A549 (cell line): Measurements from ENCODE around the gene DEAF1.

Source experiments
- CHD2 ChIP-seq: fragments of 150-350 bp; IDR thresholded peaks from 2 replicates; pipeline ENCODE4 v1.6.1; 2014; ENCODE audit warnings: low read length; ENCODE audit not compliant: partially characterized antibody
- EP300 ChIP-seq, 2 experiments: fragments of >200 bp; sonication (Bioruptor Twin); formaldehyde crosslinking; IDR thresholded peaks; 2 replicates in 1 of 2; 3 replicates in 1 of 2; pipeline ENCODE4 v1.6.1; 2016 to 2017
- FOSL2 ChIP-seq, 2 experiments: fragments of 450-650 bp in 1 of 2; fragments of >200 bp in 1 of 2; sonication (Bioruptor Twin) in 1 of 2; formaldehyde crosslinking; IDR thresholded peaks; 2 replicates each; pipeline versions ENCODE4 v1.5.0 to v1.6.1; 2016 to 2020; ENCODE audit warnings: mild to moderate bottlenecking in 1 of 2, moderate library complexity in 1 of 2
- GATA3 ChIP-seq: IDR thresholded peaks from 2 replicates; pipeline ENCODE4 v1.6.1; 2012; ENCODE audit warnings: borderline replicate concordance
- HOXA7 ChIP-seq: fragments of 250-450 bp; sonication (Bioruptor Pico); IDR thresholded peaks from 2 replicates; pipeline ENCODE4 v1.5.0; 2020; ENCODE audit warnings: mild to moderate bottlenecking, moderate library complexity
- JUNB ChIP-seq: fragments of >200 bp; sonication (Bioruptor Twin); formaldehyde crosslinking; IDR thresholded peaks from 2 replicates; pipeline ENCODE4 v1.6.1; 2016
- POLR2A ChIP-seq: IDR thresholded peaks from 2 replicates; pipeline ENCODE4 v1.6.1; 2012; ENCODE audit warnings: mild to moderate bottlenecking, low read length
- RAD21 ChIP-seq, 2 experiments: fragments of >200 bp in 1 of 2; sonication (Bioruptor Twin) in 1 of 2; formaldehyde crosslinking in 1 of 2; IDR thresholded peaks in 1 of 2; conservative IDR thresholded peaks in 1 of 2; 2 replicates in 1 of 2; 3 replicates in 1 of 2; pipeline ENCODE4 v1.6.1; 2012 to 2018; ENCODE audit warnings: inconsistent platforms in 1 of 2
- TF ChIP-seq, protein P1 (sequence below): fragments of >200 bp; sonication (Bioruptor Twin); formaldehyde crosslinking; IDR thresholded peaks from 3 replicates; pipeline ENCODE4 v1.5.1; 2016
- TF ChIP-seq, protein P2 (sequence below): fragments of 200-600 bp; sonication (generic); IDR thresholded peaks from 2 replicates; pipeline ENCODE4 v1.6.1; 2016; ENCODE audit warnings: antibody characterized with exemption, mild to moderate bottlenecking, moderate library complexity
- TF ChIP-seq, protein P3 (sequence below): fragments of 250-450 bp; sonication (Bioruptor Pico); IDR thresholded peaks from 2 replicates; pipeline ENCODE4 v1.5.0; 2020; ENCODE audit warnings: low read depth, mild to moderate bottlenecking, moderate library complexity
- TF ChIP-seq, protein P4 (sequence below): fragments of 450-650 bp; IDR thresholded peaks from 2 replicates; pipeline ENCODE4 v1.6.1; 2014; ENCODE audit warnings: antibody characterized with exemption
- TF ChIP-seq, protein P5 (sequence below): IDR thresholded peaks from 2 replicates; pipeline ENCODE4 v1.6.1; 2012
- TF ChIP-seq, protein P6 (sequence below): fragments of 150-350 bp; IDR thresholded peaks from 2 replicates; pipeline ENCODE4 v1.6.1; 2014; ENCODE audit warnings: low read depth, mild to moderate bottlenecking, low read length

DNA sequence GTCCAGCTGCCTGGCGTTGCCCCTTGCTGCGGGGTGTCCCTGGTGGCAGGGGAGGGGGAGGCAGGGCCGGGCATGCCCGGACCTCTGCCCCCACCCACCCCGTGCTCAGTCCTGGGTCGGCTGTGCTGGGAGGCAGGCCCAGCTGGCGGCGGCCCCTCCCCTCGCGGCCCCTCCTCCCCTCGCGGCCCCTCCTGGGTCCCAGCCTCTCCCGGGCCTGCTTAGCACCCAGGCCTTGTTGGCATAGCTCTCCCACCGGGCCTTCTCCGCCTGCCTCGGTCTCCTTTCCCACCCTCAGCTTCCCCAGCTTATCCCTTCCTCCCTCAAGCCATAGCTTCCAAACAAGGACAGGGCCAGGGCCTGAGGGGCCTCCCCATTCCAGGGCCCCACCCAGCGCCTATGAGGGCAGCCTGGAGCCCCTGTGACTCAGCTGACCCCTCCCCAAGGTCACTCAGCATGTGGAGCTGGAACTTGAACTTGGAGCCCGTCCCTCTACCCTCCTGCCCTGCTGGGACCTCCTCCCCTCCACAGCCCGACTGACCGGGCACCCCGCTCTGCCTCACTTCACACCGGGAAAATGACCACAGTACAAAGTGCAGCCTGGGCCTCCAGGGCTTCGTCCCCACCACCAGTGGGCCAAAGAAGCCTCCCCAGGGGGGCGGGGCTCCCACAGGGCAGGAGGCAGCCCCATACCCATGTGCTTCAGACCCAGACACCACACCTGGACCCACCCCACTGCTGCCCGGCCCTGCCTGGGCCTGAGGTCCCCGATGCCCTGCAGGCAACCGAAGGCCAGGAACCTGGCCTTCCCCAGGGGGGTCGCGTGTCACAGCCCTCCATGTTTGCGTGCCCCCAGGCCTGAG lies 12.2 kb upstream of the DEAF1 start:
- TF ChIP-seq, protein P1, sequence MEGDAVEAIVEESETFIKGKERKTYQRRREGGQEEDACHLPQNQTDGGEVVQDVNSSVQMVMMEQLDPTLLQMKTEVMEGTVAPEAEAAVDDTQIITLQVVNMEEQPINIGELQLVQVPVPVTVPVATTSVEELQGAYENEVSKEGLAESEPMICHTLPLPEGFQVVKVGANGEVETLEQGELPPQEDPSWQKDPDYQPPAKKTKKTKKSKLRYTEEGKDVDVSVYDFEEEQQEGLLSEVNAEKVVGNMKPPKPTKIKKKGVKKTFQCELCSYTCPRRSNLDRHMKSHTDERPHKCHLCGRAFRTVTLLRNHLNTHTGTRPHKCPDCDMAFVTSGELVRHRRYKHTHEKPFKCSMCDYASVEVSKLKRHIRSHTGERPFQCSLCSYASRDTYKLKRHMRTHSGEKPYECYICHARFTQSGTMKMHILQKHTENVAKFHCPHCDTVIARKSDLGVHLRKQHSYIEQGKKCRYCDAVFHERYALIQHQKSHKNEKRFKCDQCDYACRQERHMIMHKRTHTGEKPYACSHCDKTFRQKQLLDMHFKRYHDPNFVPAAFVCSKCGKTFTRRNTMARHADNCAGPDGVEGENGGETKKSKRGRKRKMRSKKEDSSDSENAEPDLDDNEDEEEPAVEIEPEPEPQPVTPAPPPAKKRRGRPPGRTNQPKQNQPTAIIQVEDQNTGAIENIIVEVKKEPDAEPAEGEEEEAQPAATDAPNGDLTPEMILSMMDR: no peak
- TF ChIP-seq GATA3 (no peak), POLR2A (peak; percentile 56), HOXA7 (CRISPR knock-in tag) (no peak), CHD2 (no peak), FOSL2 (IDR thresholded peaks at IDR 0.05) (no peak), FOSL2 (CRISPR knock-in tag; IDR thresholded peaks at IDR 0.05) (peak; percentile 57), JUNB (no peak), EP300 (IDR thresholded peaks at IDR 0.05) (no peak), RAD21 (conservative IDR thresholded peaks at IDR 0.05 in 1 of 2, IDR thresholded peaks at IDR 0.05 in 1 of 2) (no peak)
- TF ChIP-seq, protein P2, sequence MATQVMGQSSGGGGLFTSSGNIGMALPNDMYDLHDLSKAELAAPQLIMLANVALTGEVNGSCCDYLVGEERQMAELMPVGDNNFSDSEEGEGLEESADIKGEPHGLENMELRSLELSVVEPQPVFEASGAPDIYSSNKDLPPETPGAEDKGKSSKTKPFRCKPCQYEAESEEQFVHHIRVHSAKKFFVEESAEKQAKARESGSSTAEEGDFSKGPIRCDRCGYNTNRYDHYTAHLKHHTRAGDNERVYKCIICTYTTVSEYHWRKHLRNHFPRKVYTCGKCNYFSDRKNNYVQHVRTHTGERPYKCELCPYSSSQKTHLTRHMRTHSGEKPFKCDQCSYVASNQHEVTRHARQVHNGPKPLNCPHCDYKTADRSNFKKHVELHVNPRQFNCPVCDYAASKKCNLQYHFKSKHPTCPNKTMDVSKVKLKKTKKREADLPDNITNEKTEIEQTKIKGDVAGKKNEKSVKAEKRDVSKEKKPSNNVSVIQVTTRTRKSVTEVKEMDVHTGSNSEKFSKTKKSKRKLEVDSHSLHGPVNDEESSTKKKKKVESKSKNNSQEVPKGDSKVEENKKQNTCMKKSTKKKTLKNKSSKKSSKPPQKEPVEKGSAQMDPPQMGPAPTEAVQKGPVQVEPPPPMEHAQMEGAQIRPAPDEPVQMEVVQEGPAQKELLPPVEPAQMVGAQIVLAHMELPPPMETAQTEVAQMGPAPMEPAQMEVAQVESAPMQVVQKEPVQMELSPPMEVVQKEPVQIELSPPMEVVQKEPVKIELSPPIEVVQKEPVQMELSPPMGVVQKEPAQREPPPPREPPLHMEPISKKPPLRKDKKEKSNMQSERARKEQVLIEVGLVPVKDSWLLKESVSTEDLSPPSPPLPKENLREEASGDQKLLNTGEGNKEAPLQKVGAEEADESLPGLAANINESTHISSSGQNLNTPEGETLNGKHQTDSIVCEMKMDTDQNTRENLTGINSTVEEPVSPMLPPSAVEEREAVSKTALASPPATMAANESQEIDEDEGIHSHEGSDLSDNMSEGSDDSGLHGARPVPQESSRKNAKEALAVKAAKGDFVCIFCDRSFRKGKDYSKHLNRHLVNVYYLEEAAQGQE: no peak
- TF ChIP-seq, protein P3, sequence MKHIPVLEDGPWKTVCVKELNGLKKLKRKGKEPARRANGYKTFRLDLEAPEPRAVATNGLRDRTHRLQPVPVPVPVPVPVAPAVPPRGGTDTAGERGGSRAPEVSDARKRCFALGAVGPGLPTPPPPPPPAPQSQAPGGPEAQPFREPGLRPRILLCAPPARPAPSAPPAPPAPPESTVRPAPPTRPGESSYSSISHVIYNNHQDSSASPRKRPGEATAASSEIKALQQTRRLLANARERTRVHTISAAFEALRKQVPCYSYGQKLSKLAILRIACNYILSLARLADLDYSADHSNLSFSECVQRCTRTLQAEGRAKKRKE: no peak
- TF ChIP-seq, protein P4, sequence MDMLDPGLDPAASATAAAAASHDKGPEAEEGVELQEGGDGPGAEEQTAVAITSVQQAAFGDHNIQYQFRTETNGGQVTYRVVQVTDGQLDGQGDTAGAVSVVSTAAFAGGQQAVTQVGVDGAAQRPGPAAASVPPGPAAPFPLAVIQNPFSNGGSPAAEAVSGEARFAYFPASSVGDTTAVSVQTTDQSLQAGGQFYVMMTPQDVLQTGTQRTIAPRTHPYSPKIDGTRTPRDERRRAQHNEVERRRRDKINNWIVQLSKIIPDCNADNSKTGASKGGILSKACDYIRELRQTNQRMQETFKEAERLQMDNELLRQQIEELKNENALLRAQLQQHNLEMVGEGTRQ: no peak
- TF ChIP-seq, protein P5, sequence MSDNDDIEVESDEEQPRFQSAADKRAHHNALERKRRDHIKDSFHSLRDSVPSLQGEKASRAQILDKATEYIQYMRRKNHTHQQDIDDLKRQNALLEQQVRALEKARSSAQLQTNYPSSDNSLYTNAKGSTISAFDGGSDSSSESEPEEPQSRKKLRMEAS: no peak; the same call in 1 of the 2 replicates
- TF ChIP-seq, protein P6, sequence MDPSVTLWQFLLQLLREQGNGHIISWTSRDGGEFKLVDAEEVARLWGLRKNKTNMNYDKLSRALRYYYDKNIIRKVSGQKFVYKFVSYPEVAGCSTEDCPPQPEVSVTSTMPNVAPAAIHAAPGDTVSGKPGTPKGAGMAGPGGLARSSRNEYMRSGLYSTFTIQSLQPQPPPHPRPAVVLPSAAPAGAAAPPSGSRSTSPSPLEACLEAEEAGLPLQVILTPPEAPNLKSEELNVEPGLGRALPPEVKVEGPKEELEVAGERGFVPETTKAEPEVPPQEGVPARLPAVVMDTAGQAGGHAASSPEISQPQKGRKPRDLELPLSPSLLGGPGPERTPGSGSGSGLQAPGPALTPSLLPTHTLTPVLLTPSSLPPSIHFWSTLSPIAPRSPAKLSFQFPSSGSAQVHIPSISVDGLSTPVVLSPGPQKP: no peak
